ENCODE measurements around the gene TTN.

TTN gene

DNA sequence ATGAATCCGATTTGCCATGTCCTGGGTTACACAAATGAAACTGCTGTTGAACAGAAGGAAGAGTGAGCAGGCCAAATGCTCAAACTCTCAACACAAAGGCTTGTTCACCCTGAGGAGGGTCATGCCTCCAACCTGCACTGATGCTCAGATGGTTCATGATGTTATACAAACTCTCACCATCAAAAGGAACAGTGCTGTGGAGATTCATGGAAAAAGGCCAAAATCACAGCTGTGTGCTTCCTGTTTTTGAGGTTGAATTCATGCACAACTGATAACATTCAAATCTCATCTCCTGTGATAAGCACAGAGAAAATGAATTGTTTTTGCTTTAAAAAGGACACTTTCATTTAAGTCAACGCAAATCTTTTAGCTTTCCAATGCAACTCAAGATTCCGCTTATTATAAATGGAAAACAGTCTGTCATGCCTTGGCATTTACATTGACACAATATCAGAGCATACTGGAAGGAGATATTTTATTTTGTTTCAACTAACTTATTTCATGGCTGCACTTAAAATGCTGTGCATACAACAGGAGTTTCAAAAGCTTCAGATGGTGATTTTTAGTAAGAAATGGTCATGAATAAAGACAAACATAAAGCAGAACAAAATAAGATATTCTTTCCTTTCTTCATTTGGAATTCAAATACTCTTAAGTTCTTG lies 22.2 kb upstream of the TTN start:
- TF ChIP-seq, protein P1, sequence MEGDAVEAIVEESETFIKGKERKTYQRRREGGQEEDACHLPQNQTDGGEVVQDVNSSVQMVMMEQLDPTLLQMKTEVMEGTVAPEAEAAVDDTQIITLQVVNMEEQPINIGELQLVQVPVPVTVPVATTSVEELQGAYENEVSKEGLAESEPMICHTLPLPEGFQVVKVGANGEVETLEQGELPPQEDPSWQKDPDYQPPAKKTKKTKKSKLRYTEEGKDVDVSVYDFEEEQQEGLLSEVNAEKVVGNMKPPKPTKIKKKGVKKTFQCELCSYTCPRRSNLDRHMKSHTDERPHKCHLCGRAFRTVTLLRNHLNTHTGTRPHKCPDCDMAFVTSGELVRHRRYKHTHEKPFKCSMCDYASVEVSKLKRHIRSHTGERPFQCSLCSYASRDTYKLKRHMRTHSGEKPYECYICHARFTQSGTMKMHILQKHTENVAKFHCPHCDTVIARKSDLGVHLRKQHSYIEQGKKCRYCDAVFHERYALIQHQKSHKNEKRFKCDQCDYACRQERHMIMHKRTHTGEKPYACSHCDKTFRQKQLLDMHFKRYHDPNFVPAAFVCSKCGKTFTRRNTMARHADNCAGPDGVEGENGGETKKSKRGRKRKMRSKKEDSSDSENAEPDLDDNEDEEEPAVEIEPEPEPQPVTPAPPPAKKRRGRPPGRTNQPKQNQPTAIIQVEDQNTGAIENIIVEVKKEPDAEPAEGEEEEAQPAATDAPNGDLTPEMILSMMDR (conservative IDR thresholded peaks at IDR 0.05; ENCODE audit: low read depth, low read length), result no peak
- no peak overlapping the region for H3K4me3 ChIP-seq (ENCODE audit: low read length)
- no peak for DNase-seq (ENCODE audit: low read depth)

DNA sequence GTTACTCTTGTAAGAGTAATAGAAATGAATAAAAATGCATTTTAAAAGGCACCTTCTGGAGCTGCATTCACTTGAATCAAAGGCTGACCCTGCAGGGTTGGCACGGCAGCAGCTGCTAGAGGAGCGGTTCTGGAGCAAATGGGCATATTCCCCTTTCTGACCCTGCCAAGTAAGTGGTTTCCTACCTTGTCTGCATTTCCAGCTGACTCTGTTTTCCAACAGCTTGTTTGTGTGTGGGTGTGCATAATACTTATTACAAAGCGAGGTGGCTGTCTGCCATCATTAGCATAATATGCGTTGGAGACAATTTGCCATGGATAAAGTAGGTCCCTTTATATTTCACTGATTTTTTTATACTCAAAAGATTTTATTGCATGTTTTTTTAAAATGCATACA lies 21.3 kb upstream of the TTN start:
- no peak for DNase-seq (ENCODE audit: low read depth)
- TF ChIP-seq, protein P1 (conservative IDR thresholded peaks at IDR 0.05; ENCODE audit: low read depth, low read length), result no peak
- no peak overlapping the region for H3K4me3 ChIP-seq (ENCODE audit: low read length)

DNA sequence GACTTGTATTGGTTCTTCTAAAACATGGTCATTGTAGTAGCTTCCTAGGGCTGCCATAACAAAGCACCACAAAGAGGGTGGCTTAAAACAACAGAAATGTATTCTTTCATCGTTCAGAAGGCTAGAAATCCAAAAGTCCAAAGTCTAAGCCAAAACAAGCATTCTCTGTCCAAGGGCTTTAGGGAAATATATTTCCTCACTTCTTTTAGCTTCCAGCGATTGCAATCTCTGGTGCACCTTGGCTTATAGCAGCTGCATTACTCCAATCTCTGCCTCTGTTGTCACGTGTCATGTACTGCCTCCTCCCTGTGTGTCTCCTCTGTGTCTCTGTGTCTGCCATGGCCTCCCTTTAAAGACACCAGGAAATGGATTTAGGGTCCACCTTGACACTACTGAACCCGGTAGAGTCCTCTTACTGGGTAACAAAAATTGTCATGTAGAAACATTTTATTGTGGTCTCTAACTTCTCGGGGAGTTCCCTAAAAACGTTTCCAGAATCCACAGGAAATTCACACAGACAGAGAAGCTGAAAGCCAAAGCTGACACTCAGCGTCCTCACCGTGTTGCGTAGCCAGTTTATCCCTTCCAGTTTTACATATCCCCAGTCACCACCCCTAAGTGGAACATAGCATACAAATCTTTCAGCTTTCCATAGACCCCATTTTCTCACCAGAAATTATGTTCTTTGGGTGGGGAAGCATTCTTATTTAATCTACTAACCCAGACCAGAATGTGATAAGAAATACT lies 20.7 kb upstream of the TTN start:
- no peak for DNase-seq (ENCODE audit: low read depth)
- TF ChIP-seq, protein P1 (conservative IDR thresholded peaks at IDR 0.05; ENCODE audit: low read depth, low read length), result no peak
- no peak overlapping the region for H3K4me3 ChIP-seq (ENCODE audit: low read length)

DNA sequence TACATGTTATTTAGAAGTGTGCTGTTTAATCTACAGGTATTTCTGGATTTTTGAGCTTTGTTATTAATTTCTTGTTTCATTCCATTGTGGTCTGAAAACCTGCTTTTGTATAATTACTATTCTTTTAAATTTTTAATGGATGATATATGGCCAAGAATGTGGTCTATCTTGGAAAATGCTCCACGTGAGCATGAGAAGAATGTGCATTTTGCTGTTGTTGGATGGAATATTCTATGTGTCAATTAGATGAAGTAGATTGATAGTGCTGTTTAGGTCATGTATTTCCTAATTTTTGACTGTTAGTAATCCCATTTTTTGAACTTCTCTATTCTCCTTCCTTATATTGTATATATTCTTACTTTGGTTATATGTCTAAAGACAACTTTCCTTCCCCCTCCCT lies 19.9 kb upstream of the TTN start:
- TF ChIP-seq, protein P1 (conservative IDR thresholded peaks at IDR 0.05; ENCODE audit: low read depth, low read length), result no peak
- no peak for DNase-seq (ENCODE audit: low read depth)

DNA sequence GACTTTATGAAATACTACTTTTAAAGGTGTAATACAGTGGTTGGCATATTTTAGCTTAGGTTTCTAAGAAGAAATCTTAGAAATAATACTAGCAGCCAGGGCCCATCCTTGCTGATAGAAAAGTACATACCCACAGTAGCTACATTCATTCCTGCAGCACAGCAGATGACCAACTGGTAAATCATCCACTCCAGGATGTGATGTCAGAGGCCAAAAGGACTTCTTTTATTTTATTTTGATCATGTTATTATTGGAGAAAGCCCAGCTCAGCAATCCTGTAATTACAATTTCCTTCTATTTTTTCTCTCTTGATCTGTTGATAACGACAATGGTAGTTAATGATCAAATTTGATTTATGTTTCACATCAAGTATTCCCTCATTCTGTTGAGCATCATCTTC lies 18.0 kb upstream of the TTN start:
- TF ChIP-seq, protein P1 (conservative IDR thresholded peaks at IDR 0.05; ENCODE audit: low read depth, low read length), result no peak
- no peak overlapping the region for H3K4me3 ChIP-seq (ENCODE audit: low read length)
- no peak for DNase-seq (ENCODE audit: low read depth)

More for the DNA sequence above, 19.9 kb upstream of the TTN start:
- H3K4me3 ChIP-seq (ENCODE audit: low read length), result no peak overlapping the region

DNA sequence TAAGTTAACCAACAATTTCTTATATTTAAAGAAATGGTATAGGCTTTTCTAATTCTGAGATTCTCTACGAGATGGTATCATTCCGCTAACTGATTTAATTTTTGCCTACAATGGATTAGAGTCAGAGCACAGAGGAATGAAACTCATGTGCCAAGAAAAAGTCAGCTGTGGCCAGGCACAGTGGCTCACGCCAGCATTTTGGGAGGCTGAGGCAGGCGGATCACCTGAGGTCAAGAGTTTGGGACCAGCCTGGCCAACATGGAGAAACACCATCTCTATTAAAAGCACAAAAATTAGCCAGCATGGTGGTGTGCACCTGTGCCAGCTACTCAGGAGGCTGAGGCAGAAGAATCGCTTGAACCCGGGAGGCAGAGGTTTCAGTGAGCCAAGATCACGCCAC lies 17.0 kb upstream of the TTN start:
- H3K4me3 ChIP-seq (ENCODE audit: low read length), result no peak overlapping the region
- DNase-seq (ENCODE audit: low read depth), result no peak
- TF ChIP-seq, protein P1 (conservative IDR thresholded peaks at IDR 0.05; ENCODE audit: low read depth, low read length), result no peak

DNA sequence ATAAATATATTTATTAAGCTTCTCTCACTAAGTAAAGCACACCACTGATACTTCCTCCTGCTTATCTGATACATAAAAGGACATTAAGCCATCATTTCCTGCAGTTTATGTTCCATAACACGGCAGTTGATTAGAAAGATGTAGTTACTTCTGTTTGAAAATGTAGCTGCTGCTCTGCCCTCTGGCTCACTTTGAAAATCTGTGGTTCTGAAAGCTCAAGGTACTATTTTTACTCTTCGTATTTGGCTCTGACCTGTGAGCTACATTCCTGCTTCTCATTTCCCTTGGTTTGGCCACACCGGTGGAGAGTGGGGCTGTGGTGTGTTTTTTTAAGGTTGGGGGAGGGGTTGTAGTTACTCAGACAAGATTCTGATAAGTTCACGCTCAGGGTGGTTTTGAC lies 12.8 kb upstream of the TTN start:
- TF ChIP-seq, protein P1 (conservative IDR thresholded peaks at IDR 0.05; ENCODE audit: low read depth, low read length), result no peak
- H3K4me3 ChIP-seq (ENCODE audit: low read length), result no peak overlapping the region
- no peak for DNase-seq (ENCODE audit: low read depth)
